ENCODE measurements around the gene CYP2C19.
"Not testable (repeated sequence)": the region's sequence is repeated elsewhere in the genome, so short reads cannot be mapped to it uniquely, and the experiment has no call there.

CYP2C19 gene

DNA sequence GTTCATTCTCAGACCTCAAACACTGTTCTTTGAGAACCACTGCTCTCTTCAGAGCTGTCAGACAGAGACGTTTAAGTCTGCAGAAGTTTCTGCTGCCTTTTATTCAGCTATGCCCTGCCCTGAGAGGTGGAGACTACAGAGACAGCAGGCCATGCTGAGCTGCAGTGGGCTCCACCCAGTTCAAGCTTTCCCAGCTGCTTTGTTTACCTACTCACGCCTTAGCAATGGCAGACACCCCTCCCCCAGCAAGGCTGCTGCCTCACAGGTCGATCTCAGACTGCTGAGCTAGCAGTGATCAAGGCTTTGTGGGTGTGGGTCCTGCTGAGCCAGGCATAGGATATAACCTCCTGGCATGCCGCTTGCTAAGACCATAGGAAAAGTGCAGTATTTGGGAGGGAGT is 95.5 kb downstream of the CYP2C19 start:
- Histone ChIP-seq H3K36me3 (ENCODE audit: control insufficient read depth in 4 of 4, insufficient read depth in 4 of 4, low read length in 3 of 4) (no peaks in the 10 kb centered on the region), H3K27me3 (replicated peaks in 2 of 5; ENCODE audit: control insufficient read depth in 4 of 5, insufficient read depth in 5 of 5, low read length in 4 of 5) (no peaks in the 10 kb centered on the region), H3K4me3 (ENCODE audit: control insufficient read depth in 1 of 7, extremely low read depth in 1 of 7, insufficient read depth in 4 of 7, low read depth in 2 of 7, low read length in 6 of 7) (no peak overlapping the region), H3K4me1 (ENCODE audit: control extremely low read depth in 1 of 4, control insufficient read depth in 4 of 4, insufficient read depth in 4 of 4, low read length in 3 of 4) (no peaks in the 10 kb centered on the region), H3K27ac (ENCODE audit: insufficient read depth in 1 of 2, low read depth in 1 of 2, low read length in 2 of 2, poor library complexity in 1 of 2, severe bottlenecking in 2 of 2) (no peak overlapping the region), H3K9me3 (ENCODE audit: control extremely low read depth in 1 of 5, control insufficient read depth in 4 of 5, insufficient read depth in 2 of 5, low read depth in 1 of 5, low read length in 4 of 5) (peaks cover 0 to 7% (median 2%) of the 10 kb centered on the region in 5 experiments)
- POLR2A ChIA-PET: no interaction called here
- 92% methylated on average over 2 of the region's 4 CpGs for WGBS (ENCODE audit: insufficient coverage)
- CTCF ChIA-PET: no interaction called here
- DNase-seq: no peak

- Histone ChIP-seq H3K9me3 (ENCODE audit: control extremely low read depth in 1 of 5, control insufficient read depth in 4 of 5, insufficient read depth in 2 of 5, low read depth in 1 of 5, low read length in 4 of 5) (peaks cover 0 to 9% (median 2%) of the 10 kb centered on the region in 5 experiments), H3K4me3 (ENCODE audit: control insufficient read depth in 1 of 7, extremely low read depth in 1 of 7, insufficient read depth in 4 of 7, low read depth in 2 of 7, low read length in 6 of 7) (no peak overlapping the region), H3K4me1 (ENCODE audit: control extremely low read depth in 1 of 4, control insufficient read depth in 4 of 4, insufficient read depth in 4 of 4, low read length in 3 of 4) (no peaks in the 10 kb centered on the region), H3K27me3 (replicated peaks in 2 of 5; ENCODE audit: control insufficient read depth in 4 of 5, insufficient read depth in 5 of 5, low read length in 4 of 5) (no peaks in the 10 kb centered on the region), H3K36me3 (ENCODE audit: control insufficient read depth in 4 of 4, insufficient read depth in 4 of 4, low read length in 3 of 4) (no peaks in the 10 kb centered on the region), H3K27ac (ENCODE audit: insufficient read depth in 1 of 2, low read depth in 1 of 2, low read length in 2 of 2, poor library complexity in 1 of 2, severe bottlenecking in 2 of 2) (no peak overlapping the region)
- CTCF ChIA-PET: no interaction called here
- WGBS (ENCODE audit: insufficient coverage): 97% methylated on average over 3 of the region's 3 CpGs
- POLR2A ChIA-PET: no interaction called here
- no peak for DNase-seq
These were observed 96.6 kb downstream of the CYP2C19 start for GRCh38 chr10:94859086-94859485.

DNA sequence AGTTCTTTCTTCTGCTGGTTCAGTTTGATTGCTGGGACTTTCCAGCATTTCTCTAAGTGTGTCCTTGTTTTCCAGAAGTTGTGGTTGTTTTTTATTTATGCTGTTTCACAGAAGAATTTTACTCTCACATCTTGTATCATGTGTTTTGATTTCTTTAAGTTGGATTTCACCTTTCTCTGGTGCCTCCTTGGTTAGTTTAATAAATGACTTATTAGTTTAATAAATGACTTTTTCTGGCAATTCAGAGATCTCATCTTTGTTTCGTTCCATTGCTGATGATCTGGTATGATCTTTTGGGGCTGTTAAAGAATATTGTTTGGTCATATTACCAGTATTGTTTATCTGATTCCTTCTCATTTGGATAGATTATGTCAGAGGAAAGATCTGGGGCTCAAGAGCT is 116.2 kb downstream of the CYP2C19 start:
- H3K4me3 ChIP-seq (ENCODE audit: control insufficient read depth in 1 of 7, extremely low read depth in 1 of 7, insufficient read depth in 4 of 7, low read depth in 2 of 7, low read length in 6 of 7): no peak overlapping the region
- H3K27ac ChIP-seq (ENCODE audit: insufficient read depth in 1 of 2, low read depth in 1 of 2, low read length in 2 of 2, poor library complexity in 1 of 2, severe bottlenecking in 2 of 2): no peak overlapping the region
- ChIA-PET CTCF (no interaction called here), POLR2A (no interaction called here)
- no peaks in the 10 kb centered on the region for H3K27me3 ChIP-seq (replicated peaks in 2 of 5; ENCODE audit: control insufficient read depth in 4 of 5, insufficient read depth in 5 of 5, low read length in 4 of 5)
- DNase-seq: no peak
- WGBS (ENCODE audit: insufficient coverage): no CpG with 5 or more reads among the region's 1 CpG
- peaks cover 0 to 4% (median 0%) of the 10 kb centered on the region in 5 experiments for H3K9me3 ChIP-seq (ENCODE audit: control extremely low read depth in 1 of 5, control insufficient read depth in 4 of 5, insufficient read depth in 2 of 5, low read depth in 1 of 5, low read length in 4 of 5)
- H3K36me3 ChIP-seq (ENCODE audit: control insufficient read depth in 4 of 4, insufficient read depth in 4 of 4, low read length in 3 of 4): no peaks in the 10 kb centered on the region
- no peaks in the 10 kb centered on the region for H3K4me1 ChIP-seq (ENCODE audit: control extremely low read depth in 1 of 4, control insufficient read depth in 4 of 4, insufficient read depth in 4 of 4, low read length in 3 of 4)

DNA sequence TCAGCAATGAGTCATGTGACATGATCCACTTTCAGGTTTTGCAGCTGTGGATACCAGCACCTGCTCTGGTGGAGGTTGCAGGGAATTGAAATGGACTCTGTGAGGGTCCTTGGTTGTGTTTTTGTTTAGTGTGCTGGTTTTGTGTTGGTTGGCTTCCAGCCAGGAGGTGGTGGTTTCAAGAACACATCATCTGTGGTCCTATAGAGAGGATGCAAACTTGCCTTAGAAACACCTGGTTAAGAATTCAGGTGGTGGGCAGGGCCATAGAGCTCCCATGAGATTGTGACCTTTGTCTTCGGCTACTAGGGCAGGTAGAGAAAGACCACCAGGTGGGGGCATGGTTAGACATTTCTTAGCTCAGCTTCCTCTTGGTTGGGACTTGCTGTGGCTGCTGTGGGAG is 116.7 kb downstream of the CYP2C19 start:
- Histone ChIP-seq H3K27ac (ENCODE audit: insufficient read depth in 1 of 2, low read depth in 1 of 2, low read length in 2 of 2, poor library complexity in 1 of 2, severe bottlenecking in 2 of 2) (no peak overlapping the region), H3K4me1 (ENCODE audit: control extremely low read depth in 1 of 4, control insufficient read depth in 4 of 4, insufficient read depth in 4 of 4, low read length in 3 of 4) (no peaks in the 10 kb centered on the region), H3K4me3 (ENCODE audit: control insufficient read depth in 1 of 7, extremely low read depth in 1 of 7, insufficient read depth in 4 of 7, low read depth in 2 of 7, low read length in 6 of 7) (no peak overlapping the region), H3K36me3 (ENCODE audit: control insufficient read depth in 4 of 4, insufficient read depth in 4 of 4, low read length in 3 of 4) (no peaks in the 10 kb centered on the region), H3K9me3 (ENCODE audit: control extremely low read depth in 1 of 5, control insufficient read depth in 4 of 5, insufficient read depth in 2 of 5, low read depth in 1 of 5, low read length in 4 of 5) (peaks cover 0 to 4% (median 0%) of the 10 kb centered on the region in 5 experiments), H3K27me3 (replicated peaks in 2 of 5; ENCODE audit: control insufficient read depth in 4 of 5, insufficient read depth in 5 of 5, low read length in 4 of 5) (no peaks in the 10 kb centered on the region)
- DNase-seq: no peak
- 100% methylated on average over 1 of the region's 1 CpG for WGBS (ENCODE audit: insufficient coverage)
- ChIA-PET CTCF (no interaction called here), POLR2A (no interaction called here)

DNA sequence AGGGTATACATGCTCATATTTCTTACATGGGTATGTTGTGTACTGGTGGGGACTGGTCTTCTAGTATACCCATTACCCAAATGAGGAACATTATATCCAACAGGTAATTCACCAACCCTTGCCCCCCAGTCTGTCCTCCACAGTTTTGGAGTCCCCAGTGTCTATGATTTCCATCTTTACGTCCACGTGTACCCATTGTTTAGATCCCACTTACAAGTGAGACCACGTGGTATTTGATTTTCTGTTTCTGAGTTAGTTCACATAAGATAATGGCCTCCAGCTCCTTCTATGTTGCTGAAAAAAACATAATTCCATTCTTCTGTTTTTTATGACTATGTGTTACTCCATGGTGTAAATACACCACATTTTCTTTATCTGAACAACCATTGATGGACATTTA is 126.6 kb downstream of the CYP2C19 start:
- ChIA-PET CTCF (no interaction called here), POLR2A (no interaction called here)
- H3K4me3 ChIP-seq (ENCODE audit: control insufficient read depth in 1 of 7, extremely low read depth in 1 of 7, insufficient read depth in 4 of 7, low read depth in 2 of 7, low read length in 6 of 7): no peak overlapping the region
- no peak for DNase-seq
- H3K4me1 ChIP-seq (ENCODE audit: control extremely low read depth in 1 of 4, control insufficient read depth in 4 of 4, insufficient read depth in 4 of 4, low read length in 3 of 4): no peaks in the 10 kb centered on the region
- 81% methylated on average over 3 of the region's 3 CpGs for WGBS (ENCODE audit: insufficient coverage)
- H3K27ac ChIP-seq (ENCODE audit: insufficient read depth in 1 of 2, low read depth in 1 of 2, low read length in 2 of 2, poor library complexity in 1 of 2, severe bottlenecking in 2 of 2): no peak overlapping the region
- H3K27me3 ChIP-seq (replicated peaks in 2 of 5; ENCODE audit: control insufficient read depth in 4 of 5, insufficient read depth in 5 of 5, low read length in 4 of 5): no peaks in the 10 kb centered on the region
- H3K36me3 ChIP-seq (ENCODE audit: control insufficient read depth in 4 of 4, insufficient read depth in 4 of 4, low read length in 3 of 4): no peaks in the 10 kb centered on the region
- peaks cover 0 to 3% (median 0%) of the 10 kb centered on the region in 5 experiments for H3K9me3 ChIP-seq (ENCODE audit: control extremely low read depth in 1 of 5, control insufficient read depth in 4 of 5, insufficient read depth in 2 of 5, low read depth in 1 of 5, low read length in 4 of 5)

DNA sequence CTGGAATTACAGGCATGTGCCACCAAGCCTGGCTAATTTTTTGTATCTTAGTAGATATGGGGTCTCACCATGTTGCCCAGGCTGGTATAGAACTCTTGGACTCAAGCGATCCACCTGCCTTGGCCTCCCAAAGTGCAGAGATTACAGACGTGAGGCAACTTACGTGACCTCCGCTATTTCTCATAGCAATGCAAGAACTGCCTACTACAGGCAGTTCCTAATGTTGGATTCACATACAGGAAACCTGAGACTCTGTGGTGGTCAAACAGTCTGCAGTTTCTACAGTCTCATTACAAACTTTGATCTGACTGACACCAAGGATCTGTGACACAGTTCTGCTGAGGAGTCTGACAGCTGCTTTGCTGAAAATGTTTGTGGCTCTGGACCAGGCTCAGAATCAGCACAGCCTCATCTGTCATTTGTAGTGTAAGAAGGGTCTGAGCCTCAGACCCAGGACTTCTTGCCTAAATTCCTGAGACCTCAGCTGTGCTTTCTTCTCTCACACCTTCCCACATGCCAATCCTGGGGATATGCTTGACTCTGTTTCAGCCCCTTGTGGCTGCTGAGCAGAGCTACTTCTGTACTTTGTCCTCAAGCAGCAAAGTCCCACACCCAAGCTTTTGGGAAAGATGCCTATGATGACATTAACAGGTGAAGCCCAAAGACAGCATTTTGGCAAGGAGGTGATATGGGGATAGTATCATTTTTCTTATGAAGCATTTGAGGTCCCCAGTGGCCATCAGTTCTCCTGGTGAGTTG is 128.0 kb downstream of the CYP2C19 start:
- H3K4me3 ChIP-seq (ENCODE audit: control insufficient read depth in 1 of 7, extremely low read depth in 1 of 7, insufficient read depth in 4 of 7, low read depth in 2 of 7, low read length in 6 of 7): no peak overlapping the region
- WGBS (ENCODE audit: insufficient coverage): 94% methylated on average over 4 of the region's 4 CpGs
- no peaks in the 10 kb centered on the region for H3K4me1 ChIP-seq (ENCODE audit: control extremely low read depth in 1 of 4, control insufficient read depth in 4 of 4, insufficient read depth in 4 of 4, low read length in 3 of 4)
- no peaks in the 10 kb centered on the region for H3K36me3 ChIP-seq (ENCODE audit: control insufficient read depth in 4 of 4, insufficient read depth in 4 of 4, low read length in 3 of 4)
- DNase-seq: no peak
- ChIA-PET POLR2A (no interaction called here), CTCF (interaction anchor here (0.7 kb wide), 1 partner anchor 51 kb away, joined by 3 read pairs; no protein-coding TSS in a partner anchor)
- H3K27ac ChIP-seq (ENCODE audit: insufficient read depth in 1 of 2, low read depth in 1 of 2, low read length in 2 of 2, poor library complexity in 1 of 2, severe bottlenecking in 2 of 2): no peak overlapping the region
- H3K27me3 ChIP-seq (replicated peaks in 2 of 5; ENCODE audit: control insufficient read depth in 4 of 5, insufficient read depth in 5 of 5, low read length in 4 of 5): no peaks in the 10 kb centered on the region
- H3K9me3 ChIP-seq (ENCODE audit: control extremely low read depth in 1 of 5, control insufficient read depth in 4 of 5, insufficient read depth in 2 of 5, low read depth in 1 of 5, low read length in 4 of 5): peaks cover 0 to 3% (median 0%) of the 10 kb centered on the region in 5 experiments

GRCh38 chr10:94898414-94898813 is 135.9 kb downstream of the CYP2C19 start:
- WGBS (ENCODE audit: insufficient coverage): 91% methylated on average over 6 of the region's 7 CpGs
- H3K4me3 ChIP-seq (ENCODE audit: control insufficient read depth in 1 of 7, extremely low read depth in 1 of 7, insufficient read depth in 4 of 7, low read depth in 2 of 7, low read length in 6 of 7); CTCF ChIA-PET; DNase-seq; H3K27me3 ChIP-seq (replicated peaks in 2 of 5; ENCODE audit: control insufficient read depth in 4 of 5, insufficient read depth in 5 of 5, low read length in 4 of 5); H3K36me3 ChIP-seq (ENCODE audit: control insufficient read depth in 4 of 4, insufficient read depth in 4 of 4, low read length in 3 of 4); H3K27ac ChIP-seq (ENCODE audit: insufficient read depth in 1 of 2, low read depth in 1 of 2, low read length in 2 of 2, poor library complexity in 1 of 2, severe bottlenecking in 2 of 2); POLR2A ChIA-PET; H3K9me3 ChIP-seq (ENCODE audit: control extremely low read depth in 1 of 5, control insufficient read depth in 4 of 5, insufficient read depth in 2 of 5, low read depth in 1 of 5, low read length in 4 of 5); H3K4me1 ChIP-seq (ENCODE audit: control extremely low read depth in 1 of 4, control insufficient read depth in 4 of 4, insufficient read depth in 4 of 4, low read length in 3 of 4): not testable (repeated sequence)
